GM12801 (cell line): ENCODE results near the gene TEAD1.

Experiments
- CTCF ChIP-seq: IDR thresholded peaks from one replicate; pipeline ENCODE4 v1.5.1; 2011; ENCODE audit warnings: control low read depth; ENCODE audit not compliant: insufficient read length; ENCODE audit errors: extremely low read depth

Gene TEAD1

DNA sequence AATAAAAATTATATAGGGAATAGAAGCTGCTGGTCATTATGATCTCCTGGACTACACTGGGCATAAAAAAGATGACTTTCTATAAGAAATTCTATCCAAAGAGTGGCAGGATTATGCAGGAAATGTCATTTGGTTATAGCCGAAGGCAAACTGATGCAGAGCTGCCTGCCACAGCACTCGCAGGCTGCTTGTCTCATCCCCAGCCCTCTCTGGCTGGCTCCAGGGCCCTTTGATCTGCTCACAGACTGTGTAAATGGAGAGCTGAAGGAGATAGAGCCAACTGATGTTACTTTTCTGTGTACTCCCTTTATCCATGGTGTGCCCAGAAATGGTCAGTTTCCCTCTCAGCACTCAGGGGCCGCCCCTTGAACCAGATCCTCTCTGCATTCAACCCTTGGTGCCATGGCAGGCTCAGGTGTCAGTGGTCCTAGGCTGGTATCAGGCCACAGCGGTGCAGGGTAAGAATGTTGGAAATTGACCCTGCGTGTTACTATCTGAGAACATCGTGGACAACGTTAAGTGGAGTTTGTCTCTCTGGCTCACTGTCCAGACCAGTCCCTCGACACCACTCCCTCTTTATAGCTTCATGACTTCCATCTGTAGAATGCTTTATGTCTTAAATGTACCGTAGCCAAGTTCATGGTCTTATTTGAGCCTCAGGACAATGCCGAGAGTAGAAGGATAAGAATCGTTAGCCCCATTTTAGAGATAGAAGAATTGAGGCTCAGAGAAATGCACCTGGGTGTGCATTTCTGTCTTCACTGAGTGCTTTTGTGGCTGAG lies 27.8 kb downstream of the TEAD1 start:
- no peak for TF ChIP-seq CTCF

DNA sequence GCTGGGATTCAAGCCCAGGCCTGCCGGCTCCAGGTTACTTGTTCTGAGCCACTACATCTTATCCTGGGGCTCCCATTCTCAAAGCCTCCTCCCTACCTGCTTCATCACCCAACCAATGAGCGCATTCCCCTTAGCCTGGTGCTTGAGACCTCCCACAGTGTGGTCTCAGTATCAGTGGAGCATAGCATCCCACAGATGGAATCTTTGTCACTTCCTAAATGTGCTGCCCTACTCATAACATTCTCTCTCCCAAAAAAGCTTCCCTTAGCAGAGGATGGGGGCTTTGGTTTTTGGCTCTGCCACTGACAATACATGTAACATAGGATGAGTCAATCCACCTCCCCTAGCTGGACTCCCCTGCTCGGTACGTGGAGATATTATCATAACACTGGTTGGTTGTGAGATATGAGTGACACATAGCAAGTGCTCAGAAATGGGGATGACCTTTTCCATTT lies 28.8 kb downstream of the TEAD1 start:
- TF ChIP-seq CTCF, result no peak

DNA sequence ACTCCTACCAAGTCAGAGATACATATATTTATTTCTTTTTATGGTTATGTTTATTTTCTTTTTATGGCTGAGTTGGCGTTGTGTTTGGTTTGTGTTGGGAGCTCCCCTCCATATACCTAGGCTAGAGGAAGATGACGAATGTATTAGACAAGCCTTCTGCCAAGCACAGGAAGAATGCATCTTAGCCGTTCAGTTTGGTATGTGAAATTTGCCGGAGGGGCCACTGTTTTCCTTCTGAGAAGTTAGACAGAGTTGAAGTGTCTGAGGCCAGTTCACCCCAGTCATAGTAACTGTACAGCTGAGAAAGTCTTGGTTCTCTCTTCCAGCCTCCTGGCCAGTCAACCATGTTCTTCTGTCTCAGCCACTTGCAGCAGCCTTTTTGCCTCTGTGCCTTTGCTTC lies 29.8 kb downstream of the TEAD1 start:
- TF ChIP-seq CTCF, result no peak

- no peak for TF ChIP-seq CTCF
These were observed 31.7 kb downstream of the TEAD1 start for GRCh38 chr11:12705874-12706273.

DNA sequence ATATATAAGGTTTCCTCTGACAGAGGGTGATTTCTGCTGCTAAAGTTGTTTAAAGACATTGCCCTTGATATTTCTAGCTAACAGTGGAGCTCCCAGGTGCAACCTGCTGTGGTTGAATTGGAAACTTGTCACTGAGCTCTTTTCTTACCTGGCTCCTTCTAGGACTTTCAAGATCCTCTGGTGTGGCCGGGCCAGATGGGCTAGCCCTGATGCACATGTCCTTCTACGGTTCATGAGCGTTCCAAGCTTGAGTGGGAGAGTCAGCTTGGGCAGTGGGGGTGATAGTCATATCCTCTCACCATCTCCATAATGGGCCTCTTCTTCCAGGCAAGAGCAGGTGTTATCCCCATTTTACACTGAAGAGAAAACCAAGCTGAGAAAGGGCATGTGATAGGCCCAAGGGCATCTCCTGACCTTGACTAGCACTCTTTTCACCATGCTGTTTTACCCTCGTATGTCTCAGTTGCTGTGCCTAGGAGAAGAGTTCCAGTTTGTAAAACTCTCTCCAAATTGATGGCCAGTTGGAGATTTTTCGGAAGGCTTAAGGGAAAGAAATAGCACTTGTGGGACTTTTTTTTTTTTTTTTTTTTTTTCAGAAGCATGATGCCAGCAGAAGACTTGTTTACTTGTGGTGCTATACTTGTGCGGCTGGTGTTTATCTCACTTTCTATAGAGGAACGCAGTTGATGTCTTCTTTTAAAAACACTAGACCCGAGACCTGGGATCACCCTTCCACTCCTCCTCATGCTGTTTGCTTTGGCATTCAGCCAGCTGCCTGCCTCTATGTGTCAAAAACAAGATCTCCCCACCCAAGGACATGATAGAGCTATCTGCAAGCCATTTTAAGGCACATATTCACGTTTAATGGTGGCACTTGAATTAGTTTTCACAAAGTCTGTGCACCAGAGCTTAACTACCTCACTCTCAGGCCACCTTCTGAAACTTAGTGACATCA lies 32.6 kb downstream of the TEAD1 start:
- TF ChIP-seq CTCF, result no peak

GRCh38 chr11:12707500-12707880 lies 33.3 kb downstream of the TEAD1 start:
- TF ChIP-seq CTCF, result no peak

GRCh38 chr11:12711496-12711895 lies 37.3 kb downstream of the TEAD1 start:
- no peak for TF ChIP-seq CTCF
